GM12878 (cell line): ENCODE measurements around the gene FCN2. TPM values are rescaled to one million over a fixed set of nuclear protein-coding genes. Genes with fewer than 3 reads are reported as not detected.

Source experiments
- ATAC-seq: fragments of 200-7000 bp; cut with Tn5 transposase; 3 replicates; pipeline ENCODE4 v1.9.1; 2020; ENCODE audit warnings: mild to moderate bottlenecking, moderate library complexity
- BruUV-seq: library from RNA; stranded (reverse); fragments of 400-500 nt; replicated peaks from 2 replicates; lab custom pipeline; 2021; lab: Mats Ljungman, UMichigan
- CTCF ChIA-PET: fragments of 300-600 bp; sonication (Branson Sonifier 250); formaldehyde crosslinking; extraction: SDS; loops from one replicate; lab custom pipeline; 2021; ENCODE audit warnings: inconsistent platforms; lab: Yijun Ruan, JAX
- POLR2A ChIA-PET: fragments of 350-600 bp; formaldehyde crosslinking; extraction: SDS; loops from one replicate; lab custom pipeline; 2021; ENCODE audit warnings: inconsistent platforms; lab: Charles Lee
- RAD21 ChIA-PET: fragments of 300-600 bp; sonication (Branson Sonifier 250); formaldehyde crosslinking; loops from one replicate; lab custom pipeline; 2023; ENCODE audit warnings: antibody characterized with exemption; ENCODE audit not compliant: unreplicated experiment; lab: Charles Lee
- SMC1A ChIA-PET: fragments of 300-600 bp; sonication (Branson Sonifier 250); formaldehyde crosslinking; loops from one replicate; lab custom pipeline; 2023; ENCODE audit not compliant: unreplicated experiment, uncharacterized antibody; lab: Charles Lee
- DNase-seq: peaks from one replicate; pipeline ENCODE4 v3.0.0-alpha.2; 2011; ENCODE audit warnings: low read depth, low spot score
- FAIRE-seq: peaks from 3 replicates; lab custom pipeline; 2011; peaks lifted over from hg19 to GRCh38; lab: Jason Lieb, UNC
- H2AFZ ChIP-seq: 2 replicates; pipeline ENCODE4 v1.6.0; 2011; ENCODE audit warnings: low read depth, low read length, control low read depth; ENCODE audit not compliant: control insufficient read depth
- H3K27ac ChIP-seq: 2 replicates; pipeline ENCODE4 v1.5.1; 2011; ENCODE audit warnings: control low read depth; ENCODE audit not compliant: control insufficient read depth, insufficient read depth
- H3K27me3 ChIP-seq, 2 experiments: replicated peaks in 1 of 2; 2 replicates each; pipeline versions ENCODE4 v1.6.0 to v1.6.1; 2011; ENCODE audit warnings: low read length in 1 of 2; ENCODE audit not compliant: control insufficient read depth in 2 of 2, insufficient read depth in 2 of 2
- H3K36me3 ChIP-seq, 2 experiments: 2 replicates each; pipeline ENCODE4 v1.5.1; 2011; ENCODE audit warnings: low read length in 1 of 2; ENCODE audit not compliant: control insufficient read depth in 2 of 2, insufficient read depth in 2 of 2
- H3K4me1 ChIP-seq: 2 replicates; pipeline ENCODE4 v1.6.1; 2011; ENCODE audit warnings: mild to moderate bottlenecking, low read length, moderate library complexity, mixed read lengths; ENCODE audit not compliant: control insufficient read depth, insufficient read depth
- H3K4me2 ChIP-seq: 2 replicates; pipeline ENCODE4 v1.6.0; 2011; ENCODE audit warnings: control low read depth; ENCODE audit not compliant: control insufficient read depth, insufficient read depth
- H3K4me3 ChIP-seq: fragments of 200-600 bp; sonication (generic); 2 replicates; pipeline ENCODE4 v1.5.1; 2016
- H3K79me2 ChIP-seq: 2 replicates; pipeline ENCODE4 v1.6.0; 2011; ENCODE audit warnings: low read length; ENCODE audit not compliant: control insufficient read depth, insufficient read depth
- H3K9ac ChIP-seq: 2 replicates; pipeline ENCODE4 v1.8.0; 2011; ENCODE audit warnings: low read length, control low read depth, mixed read lengths; ENCODE audit not compliant: control insufficient read depth, insufficient read depth
- H3K9me3 ChIP-seq: replicated peaks from 3 replicates; pipeline ENCODE4 v1.5.1; 2011; ENCODE audit warnings: mild to moderate bottlenecking, low read length; ENCODE audit not compliant: control insufficient read depth, insufficient read depth
- H4K20me1 ChIP-seq: 2 replicates; pipeline ENCODE4 v1.6.0; 2011; ENCODE audit not compliant: control insufficient read depth, insufficient read depth
- BCLAF1 ChIP-seq: fragments of 450-650 bp; IDR thresholded peaks from 2 replicates; pipeline ENCODE4 v1.6.1; 2017; ENCODE audit warnings: antibody characterized with exemption, mild to moderate bottlenecking, moderate library complexity
- CEBPZ ChIP-seq: fragments of 150-350 bp; IDR thresholded peaks from 2 replicates; pipeline ENCODE4 v1.6.1; 2016; ENCODE audit warnings: low read depth, low read length
- EP300 ChIP-seq, 2 experiments: fragments of 150-350 bp in 1 of 2; IDR thresholded peaks; 2 replicates each; pipeline ENCODE4 v1.6.1; 2011 to 2012; ENCODE audit warnings: low read depth in 2 of 2, low read length in 2 of 2, borderline replicate concordance in 1 of 2, improper control_type of control experiment in 1 of 2, inconsistent platforms in 1 of 2; ENCODE audit not compliant: control insufficient read depth in 1 of 2
- NFYA ChIP-seq: IDR thresholded peaks from 2 replicates; pipeline ENCODE4 v1.6.1; 2011; ENCODE audit warnings: low read depth, mild to moderate bottlenecking, low read length, improper control_type of control experiment, borderline replicate concordance
- RBBP5 ChIP-seq: fragments of 200-600 bp; sonication (generic); conservative IDR thresholded peaks from 2 replicates; pipeline ENCODE4 v1.6.1; 2016
- REST ChIP-seq: IDR thresholded peaks from 2 replicates; pipeline ENCODE4 v1.6.1; 2012; ENCODE audit warnings: mild to moderate bottlenecking, low read depth, low read length
- WGBS: methylation state at CpG from one replicate; pipeline ENCODE4 v1.1.6; 2016; ENCODE audit warnings: low lambda C conversion rate; ENCODE audit not compliant: insufficient replicate concordance, insufficient coverage; ENCODE audit errors: missing lambda C conversion rate; 5-methylcytosine and 5-hydroxymethylcytosine counted together
- in situ Hi-C: fragments of 300-500 bp; cut with MboI; formaldehyde crosslinking; loops from 9 replicates; pipeline ENCODE4 v1.14.3; 2018; ENCODE audit warnings: mixed read lengths
- intact Hi-C: fragments of 100-400 bp; cut with micrococcal nuclease; formaldehyde crosslinking; loops from one replicate; pipeline ENCODE4 v1.14.2; 2022; ENCODE audit not compliant: unreplicated experiment
- polyA plus RNA-seq, 11 experiments: library from polyadenylated mRNA; depleted of rRNA in 4 of 11; unstranded in 6 of 11; stranded (reverse) in 5 of 11; fragments of >200 nt; fragmentation: Nextera tagmentation in 4 of 11; fragmentation: Illumina TruSeq in 1 of 11; extraction: Ambion mirVana in 4 of 11; extraction: Trizol in 1 of 11; gene quantifications; 1 replicate in 1 of 11; 2 replicates in 10 of 11; pipeline versions ENCODE4 v1.2.1 to v1.2.3, GENCODE V29; 2011 to 2016; ENCODE audit warnings: inconsistent platforms in 2 of 11, missing spikeins in 2 of 11, low read depth in 1 of 11
- total RNA-seq, 4 experiments: library from RNA; depleted of rRNA in 3 of 4; stranded (reverse); fragments of >200 nt in 3 of 4; fragmentation: Illumina TruSeq in 1 of 4; extraction: Trizol in 1 of 4; gene quantifications; 2 replicates each; pipeline versions ENCODE4 v1.2.1 to v1.2.3, GENCODE V29; 2013 to 2021

Gene FCN2
- total and polyA plus RNA-seq, 10 of the 15 experiments (the other 5 are each of a cell fraction or from before 2014, with no cell fraction given), result not detected

- Histone ChIP-seq H3K36me3 (no peaks in the 10 kb centered on the region), H3K79me2 (no peaks in the 10 kb centered on the region), H2AFZ (no peak overlapping the region), H3K9me3 (peaks cover 2% of the 10 kb centered on the region), H4K20me1 (no peaks in the 10 kb centered on the region), H3K4me3 (no peak overlapping the region), H3K27me3 (no peaks in the 10 kb centered on the region; a peak in 1 of 4 replicates), H3K9ac (no peak overlapping the region), H3K27ac (no peak overlapping the region), H3K4me1 (peaks cover 9% of the 10 kb centered on the region; the same call in 1 of the 2 replicates), H3K4me2 (no peak overlapping the region)
- TF ChIP-seq RBBP5 (no peak), BCLAF1 (no peak), NFYA (no peak), REST (no peak), CEBPZ (no peak), EP300 (IDR thresholded peaks at IDR 0.05; ENCODE audit: borderline replicate concordance in 1 of 2, control insufficient read depth in 1 of 2, low read depth in 2 of 2, low read length in 2 of 2) (no peak)
- ChIA-PET POLR2A (interaction anchor here (0.6 kb wide), 1 partner anchor 57 kb away, joined by 3 read pairs; no protein-coding TSS in a partner anchor), SMC1A (interaction anchor here (0.6 kb wide), 1 partner anchor 80 kb away, joined by 3 read pairs; no protein-coding TSS in a partner anchor), CTCF (no interaction called here), RAD21 (no interaction called here)
- ATAC-seq (no peak), DNase-seq (no peak), FAIRE-seq (no peak)
- intact Hi-C loops (no loop called here), in situ Hi-C loops (no loop called here)
- BruUV-seq, result no TSS peak
- 4% methylated on average over 6 of the region's 7 CpGs for WGBS
These were observed 12.3 kb downstream of the FCN2 start for GRCh38 chr9:134892820-134893420.
